ENCODE measurements around the gene CD59.

- TF ChIP-seq, protein P1, sequence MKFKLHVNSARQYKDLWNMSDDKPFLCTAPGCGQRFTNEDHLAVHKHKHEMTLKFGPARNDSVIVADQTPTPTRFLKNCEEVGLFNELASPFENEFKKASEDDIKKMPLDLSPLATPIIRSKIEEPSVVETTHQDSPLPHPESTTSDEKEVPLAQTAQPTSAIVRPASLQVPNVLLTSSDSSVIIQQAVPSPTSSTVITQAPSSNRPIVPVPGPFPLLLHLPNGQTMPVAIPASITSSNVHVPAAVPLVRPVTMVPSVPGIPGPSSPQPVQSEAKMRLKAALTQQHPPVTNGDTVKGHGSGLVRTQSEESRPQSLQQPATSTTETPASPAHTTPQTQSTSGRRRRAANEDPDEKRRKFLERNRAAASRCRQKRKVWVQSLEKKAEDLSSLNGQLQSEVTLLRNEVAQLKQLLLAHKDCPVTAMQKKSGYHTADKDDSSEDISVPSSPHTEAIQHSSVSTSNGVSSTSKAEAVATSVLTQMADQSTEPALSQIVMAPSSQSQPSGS (IDR thresholded peaks at IDR 0.05; ENCODE audit: low read length): no peak
- no peak for TF ChIP-seq POLR2A (IDR thresholded peaks at IDR 0.05; ENCODE audit: low read depth, low read length)
- no peak for TF ChIP-seq MYC (IDR thresholded peaks at IDR 0.05; ENCODE audit: insufficient read depth, insufficient read length, insufficient replicate concordance, low read length, severe bottlenecking)
These were observed 75.3 kb downstream of the CD59 start for GRCh38 chr11:33660962-33661361.
